HG02759 (cell line): ENCODE measurements around the gene RBP3.

Experiments used
- ATAC-seq: cut with Tn5 transposase; IDR thresholded peaks from one replicate; pipeline ENCODE4 v1.9.1; 2021; ENCODE audit warnings: mild to moderate bottlenecking, moderate library complexity; ENCODE audit not compliant: unreplicated experiment

Gene RBP3

DNA sequence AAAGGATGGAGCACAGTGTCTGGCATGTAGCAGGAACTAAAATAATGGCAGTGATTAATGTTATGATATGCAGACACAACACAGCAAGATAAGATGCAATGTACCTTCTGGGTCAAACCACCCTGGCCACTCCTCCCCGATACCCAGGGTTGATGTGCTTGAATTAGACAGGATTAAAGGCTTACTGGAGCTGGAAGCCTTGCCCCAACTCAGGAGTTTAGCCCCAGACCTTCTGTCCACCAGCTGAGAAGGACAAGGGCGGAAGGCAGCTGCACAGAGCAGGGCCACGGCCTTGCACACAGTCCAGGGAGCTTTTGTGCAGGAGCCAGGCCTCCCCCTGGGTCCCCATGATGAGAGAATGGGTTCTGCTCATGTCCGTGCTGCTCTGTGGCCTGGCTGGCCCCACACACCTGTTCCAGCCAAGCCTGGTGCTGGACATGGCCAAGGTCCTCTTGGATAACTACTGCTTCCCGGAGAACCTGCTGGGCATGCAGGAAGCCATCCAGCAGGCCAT lies at the start of gene RBP3:
Gene RBP3 (plus strand): TSS at position 226 of the 514 bp plus-strand sequence. CDS start 122 bp downstream, at position 348.
- ATAC-seq, result no peak

- ATAC-seq, result no peak
These were observed 49.4 kb upstream of the RBP3 start for GRCh38 chr10:47298715-47299114.

GRCh38 chr10:47299611-47300428 lies 48.3 kb upstream of the RBP3 start, which contains the start of gene GDF10:
GDF10 (plus strand) TSS chr10:47300197; CDS start chr10:47300652, 455 bp downstream.
- ATAC-seq, result no peak

DNA sequence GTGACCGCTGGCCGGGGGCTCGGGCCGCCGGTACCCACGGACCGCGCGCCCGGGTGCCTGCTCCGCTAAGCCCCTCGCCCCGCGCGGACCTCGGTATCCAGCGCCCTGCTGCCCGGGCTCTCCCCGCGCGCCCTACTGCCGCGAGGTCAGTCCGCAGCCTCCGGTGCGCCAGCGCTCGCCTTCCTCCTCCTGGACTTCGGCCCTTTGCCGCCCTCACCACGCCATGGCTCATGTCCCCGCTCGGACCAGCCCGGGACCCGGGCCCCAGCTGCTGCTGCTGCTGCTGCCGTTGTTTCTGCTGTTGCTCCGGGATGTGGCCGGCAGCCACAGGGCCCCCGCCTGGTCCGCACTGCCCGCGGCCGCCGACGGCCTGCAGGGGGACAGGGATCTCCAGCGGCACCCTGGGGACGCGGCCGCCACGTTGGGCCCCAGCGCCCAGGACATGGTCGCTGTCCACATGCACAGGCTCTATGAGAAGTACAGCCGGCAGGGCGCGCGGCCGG lies 47.7 kb upstream of the RBP3 start:
- ATAC-seq, result no peak

DNA sequence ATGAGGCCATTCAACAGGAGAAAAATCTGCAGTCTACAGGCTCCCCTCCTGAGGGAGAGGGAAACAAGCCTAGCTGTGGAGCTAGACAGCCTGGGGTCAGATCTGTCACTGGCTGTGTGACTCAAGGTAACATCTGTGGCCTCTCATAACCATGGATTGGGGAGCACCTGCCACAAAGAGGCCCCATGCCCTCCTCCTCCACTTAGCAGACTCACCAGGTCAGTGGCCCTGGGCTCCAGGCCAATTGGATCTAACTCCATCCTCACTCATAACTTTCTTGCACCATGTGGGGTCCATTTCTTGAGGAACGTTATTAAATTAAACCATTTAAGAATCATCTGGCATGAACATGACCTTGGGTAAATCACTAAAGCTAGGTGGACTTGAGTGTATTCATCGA lies 46.3 kb upstream of the RBP3 start:
- ATAC-seq, result no peak

GRCh38 chr10:47303105-47303504 lies 45.1 kb upstream of the RBP3 start:
- no peak for ATAC-seq

DNA sequence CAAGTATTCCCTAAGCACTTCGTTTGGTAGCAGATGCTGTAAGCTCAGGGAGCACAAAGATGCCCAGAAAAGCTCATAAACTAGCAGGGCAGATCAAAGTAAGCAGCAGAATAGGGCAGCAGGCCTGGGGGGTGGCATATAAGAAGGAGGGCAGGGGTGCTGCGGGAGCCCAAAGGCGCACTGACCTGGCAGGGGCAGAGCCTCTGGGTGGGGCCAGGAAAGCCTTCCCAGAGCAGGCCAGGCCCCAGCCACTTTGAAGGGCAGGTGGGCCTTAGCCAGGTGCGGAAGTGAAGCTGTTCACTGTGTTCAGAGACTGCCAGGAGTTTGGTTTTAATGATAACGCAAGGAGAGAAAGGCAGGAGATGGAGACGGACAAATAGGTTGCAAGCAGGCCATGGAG lies 44.3 kb upstream of the RBP3 start:
- no peak for ATAC-seq

GRCh38 chr10:47305566-47305965 lies 42.6 kb upstream of the RBP3 start:
- ATAC-seq, result no peak

DNA sequence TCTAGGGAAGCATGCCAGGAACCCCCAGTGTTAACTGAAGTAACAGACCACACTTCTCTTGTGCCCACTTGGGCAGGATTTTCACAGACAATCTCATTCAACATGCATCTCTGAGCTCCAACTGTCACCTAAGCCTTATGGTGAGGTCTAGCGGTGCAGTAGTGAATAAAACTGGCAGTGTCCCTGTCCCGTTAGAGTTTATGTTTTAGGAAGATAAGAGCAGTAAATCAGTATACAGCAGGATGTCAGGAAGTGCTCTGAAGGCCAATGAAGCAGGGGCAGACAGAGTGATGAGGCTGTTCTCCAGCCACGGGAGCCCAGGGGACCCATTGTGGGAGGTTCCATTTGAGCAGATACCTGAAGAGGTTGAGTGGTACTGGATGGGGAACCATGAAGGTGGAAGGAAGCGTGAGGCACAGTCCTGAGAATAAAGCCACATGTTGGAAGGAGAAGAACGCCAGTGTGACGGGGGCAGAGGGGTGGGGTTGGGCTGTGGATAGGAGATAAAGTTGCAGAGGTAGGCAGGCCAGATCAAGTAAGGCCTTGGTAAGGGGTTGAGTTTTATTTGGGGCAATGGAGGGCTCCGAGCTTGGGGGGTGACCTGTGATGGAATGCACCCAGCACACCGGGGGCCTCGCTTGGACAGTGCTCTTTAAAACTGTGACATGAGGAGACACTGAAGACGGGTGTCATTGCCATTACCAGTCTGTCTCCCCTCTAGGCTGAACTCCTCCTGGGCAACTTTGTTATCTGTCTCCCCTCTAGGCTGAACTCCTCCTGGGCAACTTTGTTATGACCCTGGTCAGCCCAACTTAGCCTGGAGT lies 41.6 kb upstream of the RBP3 start:
- ATAC-seq, result no peak

DNA sequence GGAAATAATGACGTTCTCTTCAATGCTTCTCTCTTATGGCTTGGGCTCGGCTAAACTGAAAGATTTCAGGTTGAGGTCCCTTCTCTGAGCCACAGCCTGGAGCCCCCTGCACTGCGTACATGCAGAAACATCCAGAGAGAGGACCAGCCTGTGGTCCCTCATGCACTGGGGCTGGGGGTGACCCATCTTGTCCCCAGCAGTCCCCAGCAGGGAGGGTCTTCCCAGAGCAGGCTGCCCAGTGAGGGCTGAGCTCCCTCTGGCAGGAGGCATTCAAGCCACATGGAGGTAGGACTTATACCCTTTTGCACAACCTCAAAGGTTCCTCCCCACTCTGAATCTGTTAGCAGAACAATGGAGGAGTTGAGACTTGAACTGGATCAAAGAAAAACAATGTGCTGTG lies 40.8 kb upstream of the RBP3 start:
- ATAC-seq, result no peak

GRCh38 chr10:47308775-47309174 lies 39.4 kb upstream of the RBP3 start:
- no peak for ATAC-seq

- ATAC-seq, result no peak
These were observed 38.6 kb upstream of the RBP3 start for GRCh38 chr10:47309408-47310089.

DNA sequence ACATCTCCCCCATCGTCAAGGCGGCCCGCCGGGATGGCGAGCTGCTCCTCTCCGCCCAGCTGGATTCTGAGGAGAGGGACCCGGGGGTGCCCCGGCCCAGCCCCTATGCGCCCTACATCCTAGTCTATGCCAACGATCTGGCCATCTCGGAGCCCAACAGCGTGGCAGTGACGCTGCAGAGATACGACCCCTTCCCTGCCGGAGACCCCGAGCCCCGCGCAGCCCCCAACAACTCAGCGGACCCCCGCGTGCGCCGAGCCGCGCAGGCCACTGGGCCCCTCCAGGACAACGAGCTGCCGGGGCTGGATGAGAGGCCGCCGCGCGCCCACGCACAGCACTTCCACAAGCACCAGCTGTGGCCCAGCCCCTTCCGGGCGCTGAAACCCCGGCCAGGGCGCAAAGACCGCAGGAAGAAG lies 38.1 kb upstream of the RBP3 start:
- no peak for ATAC-seq

DNA sequence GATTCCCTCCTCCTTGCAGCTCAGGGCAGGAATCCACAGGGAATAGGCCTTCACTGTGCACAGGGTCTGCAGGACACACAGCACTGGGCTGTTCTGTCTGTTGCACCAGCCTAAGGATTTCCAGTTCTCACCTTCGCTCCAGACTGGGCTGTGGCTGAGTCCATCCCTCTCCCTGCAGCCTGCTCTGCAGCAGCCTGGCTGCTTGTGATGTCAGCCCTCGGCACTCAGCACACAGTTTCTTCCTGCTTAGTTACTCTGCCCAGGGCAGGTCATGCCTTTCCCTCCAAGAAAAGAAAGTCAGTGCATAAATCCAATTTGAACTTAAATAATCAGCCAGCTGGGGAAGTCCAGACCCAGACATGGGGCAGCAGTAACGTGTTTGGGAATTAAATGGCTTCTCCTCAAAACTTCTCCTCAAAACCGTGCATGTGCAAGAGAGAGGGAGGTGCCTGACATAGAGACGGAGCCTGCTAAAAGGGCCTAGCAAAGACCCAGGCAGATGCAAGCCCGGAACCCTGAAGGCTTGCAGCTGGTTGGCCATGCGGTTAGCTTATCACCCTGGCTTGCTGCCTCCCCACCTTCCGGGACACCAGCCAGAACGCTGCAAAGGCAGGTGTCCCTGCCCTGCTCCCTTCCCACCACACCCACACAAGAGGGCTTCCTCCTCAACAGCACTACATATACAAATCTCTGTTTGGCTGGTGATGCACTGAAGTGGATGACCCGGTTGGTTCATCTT lies 36.8 kb upstream of the RBP3 start:
- no peak for ATAC-seq

DNA sequence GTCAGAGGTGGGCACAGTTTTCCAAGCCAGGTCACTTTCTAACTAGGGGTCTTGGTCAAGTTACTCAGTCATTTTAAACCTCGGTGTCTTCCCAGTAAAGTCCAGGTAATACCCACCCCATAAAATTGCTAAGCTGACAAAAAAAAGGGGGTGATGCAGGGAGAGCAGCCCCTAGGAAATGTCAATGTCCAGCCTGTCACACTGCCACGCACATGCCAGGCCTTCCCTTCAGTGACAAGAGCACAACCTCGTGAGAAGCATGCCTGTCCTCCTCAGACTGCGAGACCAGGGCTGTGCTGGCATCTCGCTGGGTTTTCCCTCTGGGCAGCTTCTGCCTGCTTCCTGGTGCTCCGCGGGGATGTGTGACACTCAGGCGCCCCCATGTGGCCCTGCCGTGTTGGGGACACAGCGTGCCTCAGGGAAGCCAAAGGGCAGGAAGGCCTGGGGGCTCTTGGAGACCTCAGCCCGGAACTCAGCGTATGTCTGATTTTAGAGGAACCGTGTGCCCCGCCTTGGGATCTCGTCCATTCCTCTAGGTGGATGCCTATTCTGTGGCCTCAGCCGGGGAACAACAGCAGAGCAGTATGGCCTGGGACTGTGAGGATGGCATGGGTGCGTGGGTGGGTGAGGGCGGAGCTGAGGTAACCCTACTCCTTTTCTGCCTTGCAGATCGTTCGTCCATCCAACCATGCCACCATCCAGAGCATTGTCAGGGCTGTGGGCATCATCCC lies 36.1 kb upstream of the RBP3 start:
- peak; percentile 73 for ATAC-seq

DNA sequence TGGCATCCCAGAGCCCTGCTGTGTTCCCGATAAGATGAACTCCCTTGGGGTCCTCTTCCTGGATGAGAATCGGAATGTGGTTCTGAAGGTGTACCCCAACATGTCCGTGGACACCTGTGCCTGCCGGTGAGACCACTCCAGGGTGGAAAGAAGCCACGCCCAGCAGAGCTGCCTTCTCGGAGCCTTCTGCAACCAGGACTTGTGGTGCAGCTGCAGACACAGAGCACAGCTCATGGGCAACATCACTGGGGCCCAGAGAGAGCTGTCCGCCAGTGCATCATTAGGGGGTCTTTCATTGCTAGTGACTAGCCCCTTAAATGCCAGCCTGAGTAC lies 35.5 kb upstream of the RBP3 start:
- no peak for ATAC-seq

GRCh38 chr10:47314416-47314970 lies 33.7 kb upstream of the RBP3 start:
- ATAC-seq, result no peak

GRCh38 chr10:47315421-47315820 lies 32.7 kb upstream of the RBP3 start:
- no peak for ATAC-seq

DNA sequence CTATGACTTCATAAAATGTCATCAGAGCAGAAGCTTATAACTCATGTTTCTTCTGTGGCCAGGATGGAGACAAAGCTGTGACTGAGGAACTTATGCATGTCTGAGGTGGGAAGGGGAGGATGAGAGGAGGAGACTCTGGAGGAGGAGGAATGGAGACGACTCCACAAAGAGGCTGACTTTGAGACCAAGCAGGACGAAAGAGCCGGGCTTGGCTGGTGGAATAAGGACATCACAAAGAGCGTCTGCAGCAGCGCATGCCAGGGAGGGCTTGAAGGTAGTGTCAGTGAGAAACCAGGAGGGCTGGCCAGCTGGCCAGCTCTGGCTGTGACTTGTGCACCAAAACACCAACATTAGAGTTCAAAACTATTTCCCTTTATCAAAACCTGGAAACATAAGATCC lies 32.0 kb upstream of the RBP3 start:
- ATAC-seq, result no peak
